Skeletal muscle tissue (tissue), 5 donors: ENCODE results near the gene ZNF772. TPM values are rescaled to one million over a fixed set of nuclear protein-coding genes. Genes with fewer than 3 reads are reported as not detected.

Source experiments
- H3K27ac ChIP-seq: one replicate; pipeline ENCODE4 v1.7.0; 2013; ENCODE audit warnings: mild to moderate bottlenecking, low read depth, low read length, inconsistent platforms
- H3K27me3 ChIP-seq, 3 donors: one replicate each; pipeline ENCODE4 v1.7.0; 2013; ENCODE audit warnings: low read length in 3 of 3; ENCODE audit not compliant: control insufficient read depth in 3 of 3, insufficient read depth in 3 of 3
- H3K36me3 ChIP-seq, 3 donors: one replicate each; pipeline ENCODE4 v1.7.0; 2013; ENCODE audit warnings: low read length in 3 of 3; ENCODE audit not compliant: control insufficient read depth in 3 of 3, insufficient read depth in 3 of 3
- H3K4me1 ChIP-seq, 3 donors: one replicate each; pipeline ENCODE4 v1.7.0; 2013; ENCODE audit warnings: low read length in 3 of 3, mild to moderate bottlenecking in 3 of 3; ENCODE audit not compliant: control insufficient read depth in 3 of 3, insufficient read depth in 3 of 3
- H3K4me3 ChIP-seq, 3 donors: one replicate each; pipeline ENCODE4 v1.7.0; 2013; ENCODE audit warnings: low read length in 3 of 3
- H3K9ac ChIP-seq, 3 donors: one replicate each; pipeline ENCODE4 v1.7.0; 2013; ENCODE audit warnings: low read length in 3 of 3, mild to moderate bottlenecking in 3 of 3, moderate library complexity in 2 of 3, low read depth in 1 of 3
- H3K9me3 ChIP-seq, 3 donors: one replicate each; pipeline ENCODE4 v1.7.0; 2013; ENCODE audit warnings: low read length in 3 of 3; ENCODE audit not compliant: control insufficient read depth in 3 of 3
- small RNA-seq: library from RNA; depleted of rRNA; stranded (forward); fragments of <200 nt; gene quantifications from one replicate; pipeline ENCODE3, GENCODE V24; 2014
- total RNA-seq: library from RNA; depleted of rRNA; stranded (reverse); fragments of >200 nt; gene quantifications from one replicate; pipeline ENCODE4 v1.2.3, GENCODE V29; 2014
- donor health status: Osteomylitis.

The ZNF772 gene
- total RNA-seq, 1 donor from 2014 or later = 15.1 TPM

DNA sequence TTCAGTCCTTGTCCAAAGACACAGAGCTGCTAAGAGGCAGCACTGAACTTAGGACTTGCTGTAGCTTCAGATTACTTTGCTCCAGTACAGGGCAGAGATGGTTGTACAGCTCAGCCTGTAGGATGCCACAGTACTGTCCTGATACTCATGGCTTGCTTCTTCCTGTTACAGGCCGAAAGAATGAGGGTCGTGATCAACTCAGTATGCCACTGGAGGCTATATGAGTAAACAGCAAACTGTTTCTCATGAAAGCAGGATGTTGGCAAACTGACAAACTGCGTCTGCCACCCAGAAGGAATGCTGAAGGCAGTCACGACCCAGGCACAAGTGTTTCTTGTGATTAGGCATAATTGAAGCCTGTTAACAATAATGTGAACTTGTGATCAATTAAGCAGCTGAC lies 39.4 kb downstream of the ZNF772 start:
- no peak overlapping the region for H3K9ac ChIP-seq
- peaks cover 12 to 20% (median 16%) of the 10 kb centered on the region in 3 donors for H3K4me1 ChIP-seq
- H3K9me3 ChIP-seq = peaks cover 4 to 5% (median 4%) of the 10 kb centered on the region in 3 donors
- H3K27ac ChIP-seq = no peak overlapping the region
- no peak overlapping the region for H3K4me3 ChIP-seq
- peaks cover 9 to 19% (median 16%) of the 10 kb centered on the region in 3 donors for H3K36me3 ChIP-seq
- no peaks in the 10 kb centered on the region for H3K27me3 ChIP-seq

GRCh38 chr19:57436417-57436816 lies 40.9 kb downstream of the ZNF772 start:
- peak overlapping the region in 2 of 3 donors; percentile 4 to 8 for H3K9ac ChIP-seq
- H3K27me3 ChIP-seq = no peaks in the 10 kb centered on the region
- peaks cover 0 to 2% (median 0%) of the 10 kb centered on the region in 3 donors for H3K9me3 ChIP-seq
- peaks cover 12 to 20% (median 16%) of the 10 kb centered on the region in 3 donors for H3K4me1 ChIP-seq
- H3K36me3 ChIP-seq = peaks cover 6 to 10% (median 7%) of the 10 kb centered on the region in 3 donors
- peak overlapping the region; percentile 83 to 93 (median 93) for H3K4me3 ChIP-seq
- H3K27ac ChIP-seq = no peak overlapping the region

DNA sequence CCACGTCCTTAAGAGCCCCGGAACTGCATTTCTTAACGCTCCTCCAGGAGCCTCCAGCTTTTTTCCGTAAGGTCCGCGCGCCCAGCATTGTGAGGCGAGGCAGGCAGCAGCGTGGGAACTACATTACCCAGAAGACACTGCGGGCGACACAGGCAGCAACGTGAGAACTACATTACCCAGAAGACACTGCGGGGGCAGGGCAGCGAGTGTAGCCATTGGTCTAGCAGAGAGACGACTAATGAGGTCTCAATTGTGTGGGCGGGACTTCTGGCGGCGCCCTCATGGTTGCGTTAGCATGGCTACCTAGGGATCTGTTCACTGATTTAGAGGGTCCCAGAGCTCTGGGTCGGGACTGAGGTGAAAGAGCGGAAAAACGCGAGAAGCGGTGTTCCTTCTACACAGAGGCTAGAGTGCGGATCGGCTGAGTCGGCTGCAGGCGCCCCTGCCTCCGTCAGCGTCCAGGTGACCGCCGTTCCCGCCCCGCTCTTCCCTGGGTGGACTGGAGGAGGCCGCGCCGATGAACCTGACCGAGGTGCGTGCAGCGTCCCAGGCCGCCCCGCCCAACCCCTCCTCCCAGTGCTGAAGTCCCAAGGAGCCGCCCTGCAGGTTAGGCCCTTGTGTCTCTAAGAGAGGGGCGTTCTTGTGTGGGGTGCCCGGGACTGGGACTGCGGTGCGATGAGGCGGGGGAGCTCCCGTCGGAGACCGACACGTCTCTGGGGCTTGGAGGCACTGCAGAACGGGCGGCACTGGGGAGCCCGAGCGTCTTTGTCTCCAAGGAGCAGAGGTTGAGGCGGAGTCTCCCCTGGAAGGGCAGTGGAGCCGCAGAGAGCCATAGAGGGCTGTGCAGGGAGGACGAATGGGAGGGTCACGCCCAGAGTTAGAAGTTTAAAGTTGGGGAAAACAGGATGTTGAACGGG lies 42.0 kb downstream of the ZNF772 start, which contains the start of gene ZNF749:
Gene ZNF749, plus strand, starts transcription at position 264 of the 917 bp plus-strand sequence. Its CDS starts 254 bp downstream, at position 518.
- peaks cover 6 to 10% (median 7%) of the 10 kb centered on the region in 3 donors for H3K36me3 ChIP-seq
- H3K4me3 ChIP-seq = peak within 1 kb of the TSS; percentile 83 to 93 (median 93)
- peaks cover 12 to 20% (median 16%) of the 10 kb centered on the region in 3 donors for H3K4me1 ChIP-seq
- peak within 1 kb of the TSS; percentile 81 to 89 (median 82) for H3K9ac ChIP-seq
- H3K27me3 ChIP-seq = no peaks in the 10 kb centered on the region
- no peak within 1 kb of the TSS for H3K27ac ChIP-seq
- peaks cover 0 to 2% (median 0%) of the 10 kb centered on the region in 3 donors for H3K9me3 ChIP-seq

DNA sequence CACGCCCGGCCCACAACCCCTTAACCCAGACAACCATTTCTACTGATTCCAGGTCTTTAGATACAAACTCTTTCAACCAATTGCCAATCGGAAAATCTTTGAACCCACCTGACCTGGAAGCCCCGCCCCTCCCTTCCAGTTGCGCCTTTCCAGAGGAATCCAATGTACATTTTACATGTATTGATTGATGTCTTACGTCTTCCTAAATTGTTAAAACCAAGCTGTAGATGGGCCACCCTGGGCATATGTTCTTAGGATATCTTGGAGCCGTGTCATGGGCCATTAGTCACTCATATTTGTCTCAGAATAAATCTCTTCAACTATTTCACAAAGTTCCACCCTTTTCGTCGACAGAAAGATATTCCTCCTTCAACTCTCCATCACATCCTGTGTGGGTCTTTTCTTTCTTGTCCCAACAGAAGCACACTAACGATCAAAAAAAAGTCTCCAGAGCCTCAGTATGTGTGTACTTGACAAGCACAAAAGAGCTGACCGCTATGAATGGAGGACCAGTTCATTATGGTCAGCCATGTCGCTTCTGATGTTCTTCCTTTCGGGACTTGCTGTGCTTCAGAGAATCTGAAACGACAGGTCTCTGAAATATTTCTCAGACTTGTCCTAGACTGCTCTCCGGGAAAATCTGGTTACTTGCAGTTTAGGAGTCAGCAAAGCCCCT lies 42.8 kb downstream of the ZNF772 start:
- H3K27me3 ChIP-seq = no peaks in the 10 kb centered on the region
- H3K9ac ChIP-seq = peak overlapping the region; percentile 81 to 89 (median 82)
- H3K27ac ChIP-seq = no peak overlapping the region
- H3K9me3 ChIP-seq = peaks cover 0 to 2% (median 0%) of the 10 kb centered on the region in 3 donors
- peaks cover 12 to 20% (median 16%) of the 10 kb centered on the region in 3 donors for H3K4me1 ChIP-seq
- peaks cover 6 to 10% (median 7%) of the 10 kb centered on the region in 3 donors for H3K36me3 ChIP-seq
- H3K4me3 ChIP-seq = peak overlapping the region; percentile 83 to 93 (median 93)

GRCh38 chr19:57421037-57421436 lies 56.3 kb downstream of the ZNF772 start:
- Histone ChIP-seq H3K27ac (no peak overlapping the region), H3K4me1 (no peaks in the 10 kb centered on the region), H3K27me3 (no peaks in the 10 kb centered on the region), H3K36me3 (peaks cover 34 to 42% (median 39%) of the 10 kb centered on the region in 3 donors), H3K9ac (no peak overlapping the region), H3K9me3 (peaks cover 6 to 19% (median 8%) of the 10 kb centered on the region in 3 donors), H3K4me3 (no peak overlapping the region)

GRCh38 chr19:57419439-57419838 lies 57.9 kb downstream of the ZNF772 start:
- Histone ChIP-seq H3K27me3 (no peaks in the 10 kb centered on the region), H3K9ac (no peak overlapping the region), H3K36me3 (peaks cover 42 to 55% (median 50%) of the 10 kb centered on the region in 3 donors), H3K27ac (no peak overlapping the region), H3K9me3 (peaks cover 6 to 19% (median 8%) of the 10 kb centered on the region in 3 donors), H3K4me1 (no peaks in the 10 kb centered on the region), H3K4me3 (peak overlapping the region in 1 of 3 donors; percentile 1)

Small RNA genes lying within 50 kb of the gene (small RNA-seq; reads per million reads assigned to genes)
- not detected for gene VN1R107P

Other genes starting within 250 kb of the ZNF772 start
- not detected for gene AURKC, start 246.5 kb downstream of the ZNF772 start, total RNA-seq
- gene ZNF805, start 236.9 kb downstream of the ZNF772 start, total RNA-seq = 26.1 TPM
- 101 TPM for gene ZNF460, start 197.1 kb downstream of the ZNF772 start, total RNA-seq
- gene ZNF543, start 157.1 kb downstream of the ZNF772 start, total RNA-seq = 18.8 TPM
- 16.2 TPM for gene ZNF304, start 126.3 kb downstream of the ZNF772 start, total RNA-seq
- gene TRAPPC2B, start 114.0 kb downstream of the ZNF772 start, total RNA-seq = 25.1 TPM
- gene ZNF547, start 114.0 kb downstream of the ZNF772 start, total RNA-seq = 3.1 TPM
- gene ZNF548, start 87.7 kb downstream of the ZNF772 start, total RNA-seq = 27.7 TPM
- 14.1 TPM for gene ZNF17, start 66.4 kb downstream of the ZNF772 start, total RNA-seq
- 13.6 TPM for gene ZNF749, start 42.2 kb downstream of the ZNF772 start, total RNA-seq
- 1.0 TPM for gene VN1R1, start 20.4 kb downstream of the ZNF772 start, total RNA-seq
- 9.9 TPM for gene ZNF419, start 10.2 kb upstream of the ZNF772 start, total RNA-seq
- 9.9 TPM for gene ZNF773, start 22.4 kb upstream of the ZNF772 start, total RNA-seq
- 8.9 TPM for gene ZNF549, start 49.8 kb upstream of the ZNF772 start, total RNA-seq
- 6.3 TPM for gene ZNF550, start 82.3 kb upstream of the ZNF772 start, total RNA-seq
- 7.8 TPM for gene ZNF416, start 101.3 kb upstream of the ZNF772 start, total RNA-seq
- gene ZIK1, start 106.6 kb upstream of the ZNF772 start, total RNA-seq = 10.4 TPM
- 6.8 TPM for gene ZNF530, start 122.3 kb upstream of the ZNF772 start, total RNA-seq
- gene ZNF134, start 136.7 kb upstream of the ZNF772 start, total RNA-seq = 17.7 TPM
- 12.5 TPM for gene ZNF211, start 155.6 kb upstream of the ZNF772 start, total RNA-seq
- gene ZSCAN4, start 191.4 kb upstream of the ZNF772 start, total RNA-seq = not detected
- 11.5 TPM for gene ZNF551, start 204.4 kb upstream of the ZNF772 start, total RNA-seq
- 7.3 TPM for gene ZNF154, start 231.6 kb upstream of the ZNF772 start, total RNA-seq